Neutrophil (primary cell): ENCODE results near the gene HERPUD1.

Source experiments
- H3K27ac ChIP-seq: fragments of 200-600 bp; sonication (generic); 2 replicates; pipeline ENCODE4 v1.5.1; 2016; ENCODE audit warnings: mild to moderate bottlenecking, moderate library complexity
- H3K27me3 ChIP-seq: fragments of 200-600 bp; sonication (generic); 2 replicates; pipeline ENCODE4 v1.6.0; 2016; ENCODE audit warnings: mild to moderate bottlenecking
- H3K36me3 ChIP-seq: fragments of 200-600 bp; sonication (generic); 2 replicates; pipeline ENCODE4 v1.5.1; 2017
- H3K4me1 ChIP-seq, 2 experiments: fragments of 200-600 bp in 1 of 2; sonication (generic) in 1 of 2; 1 replicate in 1 of 2; 2 replicates in 1 of 2; pipeline versions ENCODE4 v1.5.1 to v1.6.1; 2013 to 2016; ENCODE audit warnings: low read depth in 1 of 2, low read length in 1 of 2, mild to moderate bottlenecking in 1 of 2, moderate library complexity in 1 of 2; ENCODE audit not compliant: control insufficient read depth in 1 of 2, insufficient read depth in 1 of 2
- H3K4me3 ChIP-seq, 2 experiments: fragments of 200-600 bp in 1 of 2; sonication (generic) in 1 of 2; 1 replicate in 1 of 2; 2 replicates in 1 of 2; pipeline ENCODE4 v1.5.1; 2013 to 2016; ENCODE audit warnings: low read depth in 1 of 2, low read length in 1 of 2, mild to moderate bottlenecking in 1 of 2, moderate library complexity in 1 of 2
- H3K9me3 ChIP-seq: fragments of 200-600 bp; sonication (generic); 2 replicates; pipeline ENCODE4 v1.5.1; 2016
- TF ChIP-seq, protein P1 (sequence below): fragments of 200-600 bp; sonication (generic); IDR thresholded peaks from 2 replicates; pipeline ENCODE4 v1.5.1; 2016; ENCODE audit warnings: antibody characterized with exemption

HERPUD1 gene

DNA sequence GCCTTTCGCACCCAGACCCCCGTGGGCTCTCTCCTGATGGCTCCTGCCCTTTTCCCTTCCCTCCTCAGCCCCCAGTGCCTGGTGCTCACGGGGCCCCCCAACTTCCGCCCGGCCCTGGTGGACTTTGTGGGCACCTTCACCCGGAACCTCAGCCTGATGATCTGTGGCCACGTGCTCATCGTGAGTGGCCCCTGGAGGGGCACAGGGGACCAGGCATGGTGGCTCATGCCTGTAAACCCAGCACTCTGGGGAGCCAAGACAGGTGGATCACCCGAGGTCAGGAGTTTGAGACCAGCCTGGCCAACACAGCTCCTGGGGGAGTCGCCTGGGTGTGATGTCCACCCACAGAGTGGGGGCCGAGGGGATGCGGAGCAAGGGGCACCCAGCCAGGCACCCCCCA, 45.6 kb upstream of the HERPUD1 start:
- Histone ChIP-seq H3K9me3 (no peaks in the 10 kb centered on the region), H3K27me3 (no peaks in the 10 kb centered on the region), H3K27ac (no peak overlapping the region), H3K4me1 (no peaks in the 10 kb centered on the region), H3K36me3 (no peaks in the 10 kb centered on the region), H3K4me3 (no peak overlapping the region)
- TF ChIP-seq, protein P1, sequence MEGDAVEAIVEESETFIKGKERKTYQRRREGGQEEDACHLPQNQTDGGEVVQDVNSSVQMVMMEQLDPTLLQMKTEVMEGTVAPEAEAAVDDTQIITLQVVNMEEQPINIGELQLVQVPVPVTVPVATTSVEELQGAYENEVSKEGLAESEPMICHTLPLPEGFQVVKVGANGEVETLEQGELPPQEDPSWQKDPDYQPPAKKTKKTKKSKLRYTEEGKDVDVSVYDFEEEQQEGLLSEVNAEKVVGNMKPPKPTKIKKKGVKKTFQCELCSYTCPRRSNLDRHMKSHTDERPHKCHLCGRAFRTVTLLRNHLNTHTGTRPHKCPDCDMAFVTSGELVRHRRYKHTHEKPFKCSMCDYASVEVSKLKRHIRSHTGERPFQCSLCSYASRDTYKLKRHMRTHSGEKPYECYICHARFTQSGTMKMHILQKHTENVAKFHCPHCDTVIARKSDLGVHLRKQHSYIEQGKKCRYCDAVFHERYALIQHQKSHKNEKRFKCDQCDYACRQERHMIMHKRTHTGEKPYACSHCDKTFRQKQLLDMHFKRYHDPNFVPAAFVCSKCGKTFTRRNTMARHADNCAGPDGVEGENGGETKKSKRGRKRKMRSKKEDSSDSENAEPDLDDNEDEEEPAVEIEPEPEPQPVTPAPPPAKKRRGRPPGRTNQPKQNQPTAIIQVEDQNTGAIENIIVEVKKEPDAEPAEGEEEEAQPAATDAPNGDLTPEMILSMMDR, result no peak

DNA sequence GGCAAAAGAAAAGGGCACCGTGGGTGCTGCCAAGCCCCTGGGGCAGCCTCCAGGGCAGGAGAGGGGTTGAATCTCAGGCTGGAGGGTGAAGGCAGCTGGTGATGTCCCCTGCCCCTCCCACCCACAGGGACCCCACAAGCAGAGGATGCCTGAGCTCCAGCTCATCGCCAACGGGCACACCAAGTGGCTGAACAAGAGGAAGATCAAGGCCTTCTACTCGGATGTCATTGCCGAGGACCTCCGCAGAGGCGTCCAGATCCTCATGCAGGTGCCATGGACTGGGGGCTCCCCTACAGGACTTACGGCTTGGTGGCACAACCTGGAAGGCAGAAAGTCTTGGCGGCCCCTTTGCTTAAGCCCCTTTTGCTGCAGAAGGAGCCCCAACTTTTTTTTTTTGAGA, 45.1 kb upstream of the HERPUD1 start:
- H3K27ac ChIP-seq, result no peak overlapping the region
- no peak overlapping the region for H3K4me3 ChIP-seq
- H3K36me3 ChIP-seq, result no peaks in the 10 kb centered on the region
- no peaks in the 10 kb centered on the region for H3K4me1 ChIP-seq
- TF ChIP-seq, protein P1, result no peak
- no peaks in the 10 kb centered on the region for H3K27me3 ChIP-seq
- no peaks in the 10 kb centered on the region for H3K9me3 ChIP-seq

DNA sequence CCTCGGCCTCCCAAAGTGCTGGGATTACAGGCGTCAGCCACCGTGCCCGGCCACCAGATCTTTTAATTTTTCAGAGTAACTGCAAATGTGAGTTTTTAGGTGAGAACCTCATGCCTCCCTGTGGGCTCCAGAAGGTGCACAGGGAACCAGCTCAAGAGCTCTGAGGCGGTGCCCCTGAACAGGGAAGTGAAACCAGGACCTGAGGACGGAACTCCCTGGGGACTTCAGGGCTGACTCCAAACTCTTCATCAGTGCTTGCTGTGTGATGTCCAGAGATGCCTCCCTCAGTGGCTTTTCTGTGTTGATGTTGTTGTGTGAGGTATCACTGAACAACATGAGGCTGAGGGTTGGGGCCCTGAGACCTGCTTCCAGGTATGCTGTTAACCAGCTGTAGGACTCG, 43.1 kb upstream of the HERPUD1 start:
- H3K4me1 ChIP-seq, result no peaks in the 10 kb centered on the region
- H3K4me3 ChIP-seq, result no peak overlapping the region
- TF ChIP-seq, protein P1, result no peak
- H3K9me3 ChIP-seq, result no peaks in the 10 kb centered on the region
- H3K27ac ChIP-seq, result no peak overlapping the region
- no peaks in the 10 kb centered on the region for H3K27me3 ChIP-seq
- H3K36me3 ChIP-seq, result no peaks in the 10 kb centered on the region

DNA sequence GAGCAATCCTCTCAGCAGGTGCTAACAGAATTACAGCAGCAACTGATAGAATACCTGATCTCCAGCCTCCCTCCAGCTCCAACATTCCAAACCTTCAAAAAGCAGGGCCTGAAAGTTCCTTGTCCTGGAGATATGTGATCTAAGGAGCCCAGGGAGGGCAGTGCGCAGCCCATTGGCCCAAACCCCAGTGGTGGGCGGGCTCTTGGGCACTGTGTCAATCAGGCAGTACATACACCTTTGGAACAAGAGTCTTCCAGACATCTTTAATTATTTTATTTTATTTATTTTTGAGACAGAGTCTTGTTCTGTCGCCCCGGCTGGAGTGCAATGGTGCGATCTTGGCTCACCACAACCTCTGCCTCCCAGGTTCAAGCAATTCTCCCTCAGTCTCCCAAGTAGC, 42.7 kb upstream of the HERPUD1 start:
- H3K4me3 ChIP-seq, result no peak overlapping the region
- TF ChIP-seq, protein P1, result no peak

DNA sequence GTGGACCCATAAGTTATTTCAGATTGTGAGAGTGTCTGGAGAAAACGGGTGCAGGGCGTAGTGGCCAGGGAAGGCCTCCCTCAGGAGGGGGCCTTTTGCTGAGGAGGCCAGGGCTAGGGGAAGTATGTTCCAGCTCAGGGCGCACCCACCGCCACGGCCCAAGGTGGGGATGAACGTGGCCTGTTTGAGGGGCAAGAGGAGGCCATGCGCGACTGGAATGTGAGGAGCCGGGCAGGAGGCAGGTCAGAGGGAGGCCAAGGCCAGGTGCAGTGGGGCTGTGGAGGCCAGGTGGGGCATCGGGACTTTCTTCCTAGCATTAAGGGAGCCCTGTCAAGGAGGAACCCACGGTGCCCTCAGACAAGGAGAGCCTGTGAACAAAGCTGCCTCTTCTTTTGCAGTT, 40.3 kb upstream of the HERPUD1 start:
- H3K27ac ChIP-seq, result no peak overlapping the region
- no peak overlapping the region for H3K4me3 ChIP-seq
- H3K4me1 ChIP-seq, result no peaks in the 10 kb centered on the region
- no peaks in the 10 kb centered on the region for H3K27me3 ChIP-seq
- TF ChIP-seq, protein P1, result no peak
- H3K36me3 ChIP-seq, result no peaks in the 10 kb centered on the region
- H3K9me3 ChIP-seq, result no peaks in the 10 kb centered on the region

More for the DNA sequence above, 42.7 kb upstream of the HERPUD1 start:
- Histone ChIP-seq H3K9me3 (no peaks in the 10 kb centered on the region), H3K36me3 (no peaks in the 10 kb centered on the region), H3K27me3 (no peaks in the 10 kb centered on the region), H3K27ac (no peak overlapping the region), H3K4me1 (no peaks in the 10 kb centered on the region)

DNA sequence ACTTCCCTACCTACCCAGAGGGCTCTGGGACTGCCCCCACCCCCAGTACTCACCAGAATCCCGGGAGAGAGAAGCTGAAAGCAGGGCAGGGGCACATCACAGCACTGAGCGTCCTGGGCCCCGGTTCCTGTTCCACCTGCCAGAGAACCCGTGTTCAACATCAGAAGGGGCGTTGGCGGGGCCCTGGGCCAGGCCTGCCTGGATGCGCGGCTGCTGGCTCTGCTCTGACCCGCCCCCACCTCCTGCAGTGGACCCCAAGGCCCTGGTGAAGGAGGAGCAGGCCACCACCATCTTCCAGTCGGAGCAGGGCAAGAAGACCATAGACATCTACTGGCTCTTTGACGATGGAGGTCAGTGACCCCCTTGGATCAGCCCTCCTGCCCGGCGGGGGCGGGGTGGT, 39.2 kb upstream of the HERPUD1 start:
- Histone ChIP-seq H3K4me3 (no peak overlapping the region), H3K36me3 (no peaks in the 10 kb centered on the region), H3K9me3 (no peaks in the 10 kb centered on the region), H3K27me3 (no peaks in the 10 kb centered on the region), H3K4me1 (no peaks in the 10 kb centered on the region), H3K27ac (no peak overlapping the region)
- TF ChIP-seq, protein P1, result no peak
